22Rv1 (cell line): ENCODE measurements around the gene ACOT7.

Source experiments
- ZFX ChIP-seq: fragments of 450-650 bp; IDR thresholded peaks from 2 replicates; pipeline ENCODE4 v1.6.1; 2017; ENCODE audit warnings: antibody characterized with exemption, borderline replicate concordance
- TF ChIP-seq, protein P1 (sequence below): fragments of 450-650 bp; IDR thresholded peaks from 2 replicates; pipeline ENCODE4 v1.5.1; 2017; ENCODE audit warnings: mild to moderate bottlenecking

DNA sequence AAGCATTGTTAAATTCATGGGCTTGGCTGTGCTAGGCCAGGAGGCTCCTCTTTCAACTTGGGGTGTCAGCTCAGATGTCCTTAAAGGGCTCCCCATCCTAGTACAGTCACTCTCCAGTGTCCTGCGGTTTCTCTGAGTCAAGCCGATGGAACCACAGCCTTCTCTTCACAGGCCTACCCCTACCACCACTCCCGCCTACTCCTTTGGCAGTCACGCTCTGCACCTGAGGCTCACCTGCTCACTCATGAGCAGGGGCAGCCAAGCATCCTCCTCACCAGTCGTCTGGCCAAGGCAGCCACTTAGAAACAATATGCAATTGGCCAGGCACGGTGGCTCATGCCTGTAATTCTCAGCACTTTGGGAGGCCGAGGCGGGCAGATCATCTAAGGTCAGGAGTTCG is 3.6 kb downstream of the ACOT7 start:
- TF ChIP-seq, protein P1, sequence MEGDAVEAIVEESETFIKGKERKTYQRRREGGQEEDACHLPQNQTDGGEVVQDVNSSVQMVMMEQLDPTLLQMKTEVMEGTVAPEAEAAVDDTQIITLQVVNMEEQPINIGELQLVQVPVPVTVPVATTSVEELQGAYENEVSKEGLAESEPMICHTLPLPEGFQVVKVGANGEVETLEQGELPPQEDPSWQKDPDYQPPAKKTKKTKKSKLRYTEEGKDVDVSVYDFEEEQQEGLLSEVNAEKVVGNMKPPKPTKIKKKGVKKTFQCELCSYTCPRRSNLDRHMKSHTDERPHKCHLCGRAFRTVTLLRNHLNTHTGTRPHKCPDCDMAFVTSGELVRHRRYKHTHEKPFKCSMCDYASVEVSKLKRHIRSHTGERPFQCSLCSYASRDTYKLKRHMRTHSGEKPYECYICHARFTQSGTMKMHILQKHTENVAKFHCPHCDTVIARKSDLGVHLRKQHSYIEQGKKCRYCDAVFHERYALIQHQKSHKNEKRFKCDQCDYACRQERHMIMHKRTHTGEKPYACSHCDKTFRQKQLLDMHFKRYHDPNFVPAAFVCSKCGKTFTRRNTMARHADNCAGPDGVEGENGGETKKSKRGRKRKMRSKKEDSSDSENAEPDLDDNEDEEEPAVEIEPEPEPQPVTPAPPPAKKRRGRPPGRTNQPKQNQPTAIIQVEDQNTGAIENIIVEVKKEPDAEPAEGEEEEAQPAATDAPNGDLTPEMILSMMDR, result no peak
- no peak for TF ChIP-seq ZFX
